K562 (cell line): ENCODE measurements around the gene SLC22A9. TPM values are rescaled to one million over a fixed set of nuclear protein-coding genes. Genes with fewer than 3 reads are reported as not detected.

Source experiments
- ATAC-seq: fragments of 200-7000 bp; cut with Tn5 transposase; 3 replicates; pipeline ENCODE4 v1.9.1; 2020; ENCODE audit warnings: moderate library complexity
- BruUV-seq: library from RNA; stranded (reverse); fragments of 400-500 nt; replicated peaks from 2 replicates; lab custom pipeline; 2021; lab: Mats Ljungman, UMichigan
- CTCF ChIA-PET: fragments of 300-600 bp; formaldehyde crosslinking; extraction: SDS; loops from one replicate; lab custom pipeline; 2021; ENCODE audit warnings: low intra/inter-chr PET ratio; lab: Yijun Ruan, JAX
- POLR2A ChIA-PET: fragments of 300-600, 350-650 bp; sonication (Branson Sonifier 250); formaldehyde crosslinking; extraction: SDS; loops from one replicate; lab custom pipeline; 2021; ENCODE audit warnings: antibody characterized with exemption, inconsistent platforms; lab: Yijun Ruan, JAX
- DNase-seq, 4 experiments: peaks; one replicate each; pipeline versions ENCODE4 v3.0.0 to v3.0.0-alpha.2; 2011 to 2018; ENCODE audit warnings: low spot score in 3 of 4, mixed read lengths in 3 of 4; ENCODE audit errors: extremely low read depth in 1 of 4
- FAIRE-seq: peaks from 2 replicates; lab custom pipeline; 2011; peaks lifted over from hg19 to GRCh38; lab: Jason Lieb, UNC
- H2AFZ ChIP-seq: 2 replicates; pipeline ENCODE4 v1.6.0; 2011; ENCODE audit warnings: low read depth, low read length, control low read depth, inconsistent platforms
- H3K27ac ChIP-seq: fragments of 200-600 bp; 3 replicates; pipeline ENCODE4 v1.8.0; 2011; ENCODE audit warnings: low read depth, mild to moderate bottlenecking, control low read depth, inconsistent platforms, low read length, moderate library complexity, mixed read lengths; ENCODE audit errors: extremely low read depth
- H3K27me3 ChIP-seq, 2 experiments: fragments of 300-600 bp in 1 of 2; 2 replicates in 1 of 2; 3 replicates in 1 of 2; pipeline versions ENCODE4 v1.6.0 to v1.8.0; 2011; ENCODE audit warnings: inconsistent platforms in 2 of 2, low read length in 2 of 2, mild to moderate bottlenecking in 1 of 2, mixed read lengths in 1 of 2, moderate library complexity in 1 of 2; ENCODE audit not compliant: control insufficient read depth in 2 of 2, insufficient read depth in 2 of 2
- H3K36me3 ChIP-seq: fragments of 300-600 bp; 3 replicates; pipeline ENCODE4 v1.8.0; 2011; ENCODE audit warnings: mild to moderate bottlenecking, low read length, inconsistent platforms; ENCODE audit not compliant: control insufficient read depth, insufficient read depth
- H3K4me1 ChIP-seq, 2 experiments: fragments of 200-600 bp in 1 of 2; replicated peaks in 1 of 2; 2 replicates in 1 of 2; 3 replicates in 1 of 2; pipeline versions ENCODE4 v1.5.1 to v1.8.0; 2011; ENCODE audit warnings: inconsistent platforms in 2 of 2, low read length in 2 of 2, mild to moderate bottlenecking in 1 of 2, mixed read lengths in 1 of 2, moderate library complexity in 1 of 2; ENCODE audit not compliant: control insufficient read depth in 2 of 2, insufficient read depth in 2 of 2
- H3K4me2 ChIP-seq: 2 replicates; pipeline ENCODE4 v1.6.1; 2011; ENCODE audit warnings: low read length, control low read depth, inconsistent platforms, mixed read lengths; ENCODE audit not compliant: insufficient read depth
- H3K4me3 ChIP-seq: fragments of 200-600 bp; sonication (generic), shearing (Covaris generic); 2 replicates; pipeline ENCODE4 v1.5.1; 2016; ENCODE audit warnings: control low read depth, inconsistent platforms
- H3K79me2 ChIP-seq: fragments of 200-600 bp; 3 replicates; pipeline ENCODE4 v1.8.0; 2011; ENCODE audit warnings: low read length, inconsistent platforms; ENCODE audit not compliant: control insufficient read depth, insufficient read depth
- H3K9ac ChIP-seq, 2 experiments: 2 replicates each; pipeline versions ENCODE4 v1.6.0 to v1.6.1; 2011; ENCODE audit warnings: low read depth in 2 of 2, low read length in 2 of 2, control low read depth in 1 of 2, inconsistent platforms in 1 of 2, mild to moderate bottlenecking in 1 of 2, mixed read lengths in 1 of 2; ENCODE audit not compliant: insufficient read depth in 1 of 2
- H3K9me1 ChIP-seq: one replicate; pipeline ENCODE4 v1.6.0; 2011; ENCODE audit warnings: inconsistent platforms, mild to moderate bottlenecking, low read length, moderate library complexity; ENCODE audit not compliant: control insufficient read depth, insufficient read depth
- H3K9me3 ChIP-seq: replicated peaks from 2 replicates; pipeline ENCODE4 v1.5.1; 2011; ENCODE audit warnings: low read depth, low read length, inconsistent platforms; ENCODE audit not compliant: control insufficient read depth, insufficient read depth
- H4K20me1 ChIP-seq: replicated peaks from 2 replicates; pipeline ENCODE4 v1.6.1; 2011; ENCODE audit warnings: low read length, inconsistent platforms, mixed read lengths; ENCODE audit not compliant: control insufficient read depth, insufficient read depth
- CEBPG ChIP-seq, 3 experiments: fragments of 200-800 bp in 1 of 3; sonication (Bioruptor generic) in 1 of 3; sonication (generic) in 1 of 3; formaldehyde crosslinking in 1 of 3; IDR thresholded peaks in 2 of 3; conservative IDR thresholded peaks in 1 of 3; 2 replicates each; pipeline versions ENCODE4 v1.6.1 to v1.8.0; 2016 to 2022; ENCODE audit warnings: missing compliant biosample characterization in 2 of 3, missing genetic modification characterization in 2 of 3, mild to moderate bottlenecking in 1 of 3, missing genetic modification reagents in 1 of 3
- MCM7 ChIP-seq, 2 experiments: fragments of 450-650 bp; IDR thresholded peaks; 2 replicates each; pipeline ENCODE4 v1.6.1; 2016 to 2018
- MLLT1 ChIP-seq, 2 experiments: fragments of 450-650 bp; IDR thresholded peaks; 2 replicates each; pipeline ENCODE4 v1.6.1; 2016
- SNIP1 ChIP-seq: fragments of 450-650 bp; IDR thresholded peaks from 2 replicates; pipeline ENCODE4 v1.7.1; 2017; ENCODE audit warnings: low read depth, mild to moderate bottlenecking
- STAT5A ChIP-seq: IDR thresholded peaks from 2 replicates; pipeline ENCODE4 v1.6.1; 2012; ENCODE audit warnings: low read length, inconsistent platforms, borderline replicate concordance
- XRCC5 ChIP-seq: fragments of 200-400 bp; formaldehyde crosslinking; IDR thresholded peaks from 2 replicates; pipeline ENCODE4 v1.6.1; 2017; ENCODE audit warnings: low read depth, mild to moderate bottlenecking, low read length
- ZSCAN29 ChIP-seq: fragments of 450-650 bp; IDR thresholded peaks from 2 replicates; pipeline ENCODE4 v1.6.1; 2017
- WGBS: fragments of 100-300 bp; shearing (Covaris generic); methylation state at CpG from one replicate; pipeline ENCODE4 v1.1.6; 2016; ENCODE audit warnings: low coverage, mixed read lengths; ENCODE audit not compliant: insufficient coverage; ENCODE audit errors: missing lambda C conversion rate; 5-methylcytosine and 5-hydroxymethylcytosine counted together
- in situ Hi-C: fragments of 300-500 bp; cut with MboI; formaldehyde crosslinking; loops from 4 replicates; pipeline ENCODE4 v1.15.0; 2018; ENCODE audit warnings: inconsistent platforms, mixed read lengths
- intact Hi-C: fragments of 100-400 bp; cut with micrococcal nuclease; formaldehyde crosslinking; loops from 2 replicates; pipeline ENCODE4 v1.14.2; 2022
- polyA plus RNA-seq, 8 experiments: library from polyadenylated mRNA; depleted of rRNA in 4 of 8; stranded (reverse) in 5 of 8; unstranded in 3 of 8; fragments of >200 nt; fragmentation: Nextera tagmentation in 2 of 8; fragmentation: Illumina TruSeq in 1 of 8; extraction: Ambion mirVana in 2 of 8; extraction: Trizol in 1 of 8; gene quantifications; 2 replicates each; pipeline versions ENCODE4 v1.2.1 to v1.2.3, GENCODE V29; 2011 to 2014; ENCODE audit warnings: inconsistent platforms in 1 of 8, missing spikeins in 1 of 8
- total RNA-seq, 7 experiments: library from RNA; depleted of rRNA in 6 of 7; stranded (reverse); fragments of >200 nt in 6 of 7; fragmentation: Illumina TruSeq in 2 of 7; extraction: Trizol in 2 of 7; gene quantifications; 2 replicates each; pipeline versions ENCODE4 v1.2.1 to v1.2.3, GENCODE V29; 2011 to 2021; ENCODE audit warnings: low replicate concordance in 1 of 7
- TF ChIP-seq, protein P1 (sequence below): IDR thresholded peaks from 2 replicates; pipeline ENCODE4 v1.6.1; 2012; ENCODE audit warnings: low read depth, low read length, improper control_type of control experiment, borderline replicate concordance
- TF ChIP-seq, protein P2 (sequence below): fragments of 450-650 bp; conservative IDR thresholded peaks from 2 replicates; pipeline ENCODE4 v1.6.1; 2016; ENCODE audit warnings: missing genetic modification characterization, low read depth, mild to moderate bottlenecking, missing compliant biosample characterization, moderate library complexity

The SLC22A9 gene
- total and polyA plus RNA-seq, 9 of the 15 experiments (the other 6 are each of a cell fraction or from before 2014, with no cell fraction given), result not detected

DNA sequence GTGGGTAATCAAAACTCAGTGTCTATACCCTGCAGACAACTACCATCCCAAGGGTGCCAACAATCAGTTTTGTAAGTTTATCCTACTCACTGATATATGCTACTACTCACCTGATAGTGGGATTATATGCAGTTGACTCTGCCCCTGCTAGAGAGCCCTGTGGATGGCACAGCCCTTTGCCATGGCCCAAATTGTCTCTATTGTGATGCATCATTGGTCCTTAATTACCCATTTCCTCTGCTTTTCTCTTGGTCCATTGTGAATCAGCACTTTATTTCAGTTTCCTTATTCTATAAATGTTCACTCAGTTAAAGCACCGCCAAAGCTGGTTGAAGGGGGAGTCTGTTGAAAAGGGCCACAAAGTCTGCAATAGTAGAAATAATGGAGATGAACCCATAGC is 79.1 kb downstream of the SLC22A9 start (continued):
- TF ChIP-seq, protein P1, sequence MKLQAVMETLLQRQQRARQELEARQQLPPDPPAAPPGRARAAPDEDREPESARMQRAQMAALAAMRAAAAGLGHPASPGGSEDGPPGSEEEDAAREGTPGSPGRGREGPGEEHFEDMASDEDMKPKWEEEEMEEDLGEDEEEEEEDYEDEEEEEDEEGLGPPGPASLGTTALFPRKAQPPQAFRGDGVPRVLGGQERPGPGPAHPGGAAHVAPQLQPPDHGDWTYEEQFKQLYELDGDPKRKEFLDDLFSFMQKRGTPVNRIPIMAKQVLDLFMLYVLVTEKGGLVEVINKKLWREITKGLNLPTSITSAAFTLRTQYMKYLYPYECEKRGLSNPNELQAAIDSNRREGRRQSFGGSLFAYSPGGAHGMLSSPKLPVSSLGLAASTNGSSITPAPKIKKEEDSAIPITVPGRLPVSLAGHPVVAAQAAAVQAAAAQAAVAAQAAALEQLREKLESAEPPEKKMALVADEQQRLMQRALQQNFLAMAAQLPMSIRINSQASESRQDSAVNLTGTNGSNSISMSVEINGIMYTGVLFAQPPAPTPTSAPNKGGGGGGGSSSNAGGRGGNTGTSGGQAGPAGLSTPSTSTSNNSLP, result no peak

GRCh38 chr11:63459586-63459985 is 90.0 kb downstream of the SLC22A9 start:
- no peak for FAIRE-seq
- Histone ChIP-seq H3K27me3 (peaks cover 12 to 38% of the 10 kb centered on the region in 2 experiments; a peak in 3 of 5 replicates), H3K9me1 (no peaks in the 10 kb centered on the region), H3K9me3 (no peaks in the 10 kb centered on the region), H3K27ac (no peak overlapping the region), H3K79me2 (no peaks in the 10 kb centered on the region), H4K20me1 (0 out of 2 replicates have a peak, but pooled peaks cover 3% of the 10 kb centered on the region), H3K36me3 (no peaks in the 10 kb centered on the region), H2AFZ (no peak overlapping the region), H3K4me1 (no peaks in the 10 kb centered on the region), H3K4me3 (no peak overlapping the region), H3K9ac (no peak overlapping the region), H3K4me2 (no peak overlapping the region)
- ChIA-PET POLR2A (no interaction called here), CTCF (no interaction called here)
- intact Hi-C loops, result no loop called here
- no peak for DNase-seq
- in situ Hi-C loops, result no loop called here
- 0% methylated on average over 6 of the region's 6 CpGs for WGBS
- ATAC-seq, result no peak
- no peak for TF ChIP-seq ZSCAN29
- no peak for TF ChIP-seq SNIP1
- TF ChIP-seq MLLT1 (IDR thresholded peaks at IDR 0.05), result no peak
- TF ChIP-seq, protein P2, sequence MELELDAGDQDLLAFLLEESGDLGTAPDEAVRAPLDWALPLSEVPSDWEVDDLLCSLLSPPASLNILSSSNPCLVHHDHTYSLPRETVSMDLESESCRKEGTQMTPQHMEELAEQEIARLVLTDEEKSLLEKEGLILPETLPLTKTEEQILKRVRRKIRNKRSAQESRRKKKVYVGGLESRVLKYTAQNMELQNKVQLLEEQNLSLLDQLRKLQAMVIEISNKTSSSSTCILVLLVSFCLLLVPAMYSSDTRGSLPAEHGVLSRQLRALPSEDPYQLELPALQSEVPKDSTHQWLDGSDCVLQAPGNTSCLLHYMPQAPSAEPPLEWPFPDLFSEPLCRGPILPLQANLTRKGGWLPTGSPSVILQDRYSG, result no peak
- no peak for TF ChIP-seq STAT5A
- TF ChIP-seq XRCC5, result no peak
- TF ChIP-seq CEBPG (CRISPR knock-in tag; IDR thresholded peaks at IDR 0.05), result no peak
- TF ChIP-seq CEBPG (tag; conservative IDR thresholded peaks at IDR 0.05 in 1 of 2, IDR thresholded peaks at IDR 0.05 in 1 of 2), result no peak
- TF ChIP-seq MCM7 (IDR thresholded peaks at IDR 0.05), result no peak
- BruUV-seq, result no TSS peak
